H1 (cell line): ENCODE results near the gene PSKH1. TPM values are rescaled to one million over a fixed set of nuclear protein-coding genes. Genes with fewer than 3 reads are reported as not detected.

Experiments
- CHD7 ChIP-seq: fragments of 300-600 bp; sonication (generic); IDR thresholded peaks from 2 replicates; pipeline ENCODE4 v1.7.1; 2012; ENCODE audit warnings: low read length, moderate library complexity, mild to moderate bottlenecking, inconsistent platforms; ENCODE audit not compliant: insufficient replicate concordance
- NRF1 ChIP-seq: IDR thresholded peaks from 2 replicates; pipeline ENCODE4 v1.6.1; 2011; ENCODE audit warnings: mild to moderate bottlenecking, low read depth, low read length, improper control_type of control experiment
- POU5F1 ChIP-seq: IDR thresholded peaks from 2 replicates; pipeline ENCODE4 v1.6.1; 2011; ENCODE audit warnings: low read depth, mild to moderate bottlenecking, low read length, moderate library complexity
- RBBP5 ChIP-seq: IDR thresholded peaks from 2 replicates; pipeline ENCODE4 v1.7.1; 2012; ENCODE audit warnings: low read depth, mild to moderate bottlenecking, inconsistent platforms, low read length, moderate library complexity, borderline replicate concordance
- SIRT6 ChIP-seq: IDR thresholded peaks from one replicate; pipeline ENCODE4 v1.7.1; 2012; ENCODE audit warnings: low read length, inconsistent platforms
- SIX5 ChIP-seq: IDR thresholded peaks from 2 replicates; pipeline ENCODE4 v1.6.1; 2011; ENCODE audit warnings: mild to moderate bottlenecking, low read depth, low read length
- TAF7 ChIP-seq: optimal IDR thresholded peaks from 2 replicates; pipeline ENCODE3; 2011; ENCODE audit warnings: low read depth, mild to moderate bottlenecking, inconsistent platforms, low read length, moderate library complexity, borderline replicate concordance
- TEAD4 ChIP-seq: IDR thresholded peaks from 2 replicates; pipeline ENCODE4 v1.6.1; 2012; ENCODE audit warnings: low read depth, low read length, inconsistent platforms, mixed read lengths
- polyA plus RNA-seq, 7 experiments: library from polyadenylated mRNA; depleted of rRNA in 3 of 7; stranded (reverse) in 5 of 7; unstranded in 2 of 7; fragments of >200 nt in 5 of 7; fragments of 200-250 nt in 2 of 7; gene quantifications; 1 replicate in 5 of 7; 2 replicates in 1 of 7; 4 replicates in 1 of 7; pipeline versions ENCODE4 v1.2.1 to v1.2.3, GENCODE V29; 2011 to 2013; ENCODE audit warnings: missing spikeins in 2 of 7, mixed read lengths in 2 of 7
- total RNA-seq: library from RNA; stranded (reverse); fragmentation: NEBNext Ultra II Directional; extraction: Animal tissue kit (Norgen Biotek cat#: 25700); gene quantifications from 2 replicates; pipeline ENCODE4 v1.2.1, GENCODE V29; 2021

Gene PSKH1
- total and polyA plus RNA-seq, 2 of the 8 experiments (the other 6 are each of a cell fraction or from before 2014, with no cell fraction given) = 24.8 to 51.0 TPM

- no peak for TF ChIP-seq TAF7
- no peak for TF ChIP-seq SIRT6
- no peak for TF ChIP-seq POU5F1
- peak; percentile 17; the same call in 1 of the 2 replicates for TF ChIP-seq SIX5
- peak; percentile 80; the same call in 1 of the 2 replicates for TF ChIP-seq RBBP5
- no peak for TF ChIP-seq CHD7
- no peak for TF ChIP-seq TEAD4
- TF ChIP-seq NRF1 = no peak
Measured at GRCh38 chr16:67892899-67893742, at the start of gene PSKH1 (continued).
